GM12874 (cell line): ENCODE data around the gene SYNPO2.

ENCODE experiments used
- TF ChIP-seq, protein P1 (sequence below): IDR thresholded peaks from 2 replicates; pipeline ENCODE4 v1.5.1; 2011; ENCODE audit warnings: low read depth, mild to moderate bottlenecking, control low read depth, low read length, moderate library complexity; ENCODE audit not compliant: insufficient read depth

SYNPO2 gene

DNA sequence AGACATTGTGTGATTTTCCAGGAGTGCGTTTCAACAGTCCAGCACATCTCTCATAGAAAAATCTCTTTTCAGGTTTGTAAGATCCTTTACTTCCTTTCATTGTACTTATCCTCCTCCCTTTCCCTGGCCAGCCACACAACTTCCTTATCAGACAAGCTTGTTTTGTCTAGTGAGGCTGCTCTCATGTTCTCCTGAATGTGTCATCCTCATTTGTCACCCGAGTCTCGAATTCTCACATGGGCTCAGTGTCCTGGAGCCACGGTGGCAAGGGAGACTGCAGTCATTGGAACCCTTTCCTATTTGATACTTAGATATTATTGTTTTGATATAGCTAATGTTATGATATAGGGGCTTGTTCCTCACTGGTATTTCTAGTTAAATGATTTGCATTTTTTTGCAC, 16.9 kb downstream of the SYNPO2 start:
- TF ChIP-seq, protein P1, sequence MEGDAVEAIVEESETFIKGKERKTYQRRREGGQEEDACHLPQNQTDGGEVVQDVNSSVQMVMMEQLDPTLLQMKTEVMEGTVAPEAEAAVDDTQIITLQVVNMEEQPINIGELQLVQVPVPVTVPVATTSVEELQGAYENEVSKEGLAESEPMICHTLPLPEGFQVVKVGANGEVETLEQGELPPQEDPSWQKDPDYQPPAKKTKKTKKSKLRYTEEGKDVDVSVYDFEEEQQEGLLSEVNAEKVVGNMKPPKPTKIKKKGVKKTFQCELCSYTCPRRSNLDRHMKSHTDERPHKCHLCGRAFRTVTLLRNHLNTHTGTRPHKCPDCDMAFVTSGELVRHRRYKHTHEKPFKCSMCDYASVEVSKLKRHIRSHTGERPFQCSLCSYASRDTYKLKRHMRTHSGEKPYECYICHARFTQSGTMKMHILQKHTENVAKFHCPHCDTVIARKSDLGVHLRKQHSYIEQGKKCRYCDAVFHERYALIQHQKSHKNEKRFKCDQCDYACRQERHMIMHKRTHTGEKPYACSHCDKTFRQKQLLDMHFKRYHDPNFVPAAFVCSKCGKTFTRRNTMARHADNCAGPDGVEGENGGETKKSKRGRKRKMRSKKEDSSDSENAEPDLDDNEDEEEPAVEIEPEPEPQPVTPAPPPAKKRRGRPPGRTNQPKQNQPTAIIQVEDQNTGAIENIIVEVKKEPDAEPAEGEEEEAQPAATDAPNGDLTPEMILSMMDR = no peak

DNA sequence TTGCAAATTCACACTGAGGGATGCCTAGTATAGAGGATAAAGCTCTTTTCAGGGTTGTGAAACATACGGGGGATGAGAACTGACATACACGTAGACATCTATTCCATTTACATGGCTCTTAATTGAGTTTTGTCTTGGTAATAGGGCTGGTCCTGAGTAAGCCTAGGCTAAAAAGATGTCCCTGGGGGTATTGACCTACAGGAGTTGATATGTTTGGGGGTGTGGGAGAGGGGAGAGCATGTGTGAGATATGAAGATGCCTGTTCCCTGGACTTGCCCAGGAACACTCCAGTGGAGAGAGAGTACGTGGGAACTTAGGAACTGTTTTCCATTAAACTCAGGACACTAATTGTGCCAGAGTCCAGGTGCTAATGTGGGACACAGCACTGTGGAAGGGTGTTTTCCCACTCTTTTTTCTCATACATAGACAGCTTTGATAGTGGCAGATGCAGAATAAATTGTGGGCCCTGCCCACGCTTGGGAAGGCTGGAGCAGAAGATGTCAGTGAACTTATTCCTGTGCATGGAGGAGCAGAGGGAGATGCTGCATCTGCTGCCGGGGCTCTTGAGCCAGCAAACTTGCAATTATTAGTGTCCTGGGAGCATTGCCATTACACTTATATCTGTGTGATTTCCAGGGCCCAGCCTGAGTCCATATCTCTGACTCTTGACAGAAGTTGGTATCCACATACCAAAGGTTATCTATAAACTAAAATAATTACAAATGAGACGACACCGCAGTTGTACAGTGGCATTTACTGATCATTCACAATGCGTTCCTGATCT, 20.7 kb downstream of the SYNPO2 start:
- TF ChIP-seq, protein P1 = no peak

DNA sequence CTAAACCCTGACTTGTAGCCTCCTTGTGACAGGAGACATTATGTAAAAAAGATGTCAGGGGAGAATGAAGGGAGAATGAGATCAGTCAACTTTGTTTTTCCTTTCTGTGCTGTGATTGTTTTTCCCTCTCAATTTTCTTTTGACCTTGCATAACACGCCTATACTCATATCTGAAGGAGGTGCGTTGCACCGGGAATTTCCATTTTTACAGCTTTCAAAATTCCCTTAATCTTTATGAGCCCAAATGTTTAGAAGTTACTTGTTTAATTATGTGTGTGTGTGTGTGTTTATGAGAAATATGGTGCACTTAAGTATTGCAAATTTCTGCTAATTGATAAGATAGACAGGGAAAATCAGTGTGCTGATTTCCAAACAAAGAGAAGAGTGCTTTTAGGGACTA, 21.6 kb downstream of the SYNPO2 start:
- TF ChIP-seq, protein P1 = no peak

DNA sequence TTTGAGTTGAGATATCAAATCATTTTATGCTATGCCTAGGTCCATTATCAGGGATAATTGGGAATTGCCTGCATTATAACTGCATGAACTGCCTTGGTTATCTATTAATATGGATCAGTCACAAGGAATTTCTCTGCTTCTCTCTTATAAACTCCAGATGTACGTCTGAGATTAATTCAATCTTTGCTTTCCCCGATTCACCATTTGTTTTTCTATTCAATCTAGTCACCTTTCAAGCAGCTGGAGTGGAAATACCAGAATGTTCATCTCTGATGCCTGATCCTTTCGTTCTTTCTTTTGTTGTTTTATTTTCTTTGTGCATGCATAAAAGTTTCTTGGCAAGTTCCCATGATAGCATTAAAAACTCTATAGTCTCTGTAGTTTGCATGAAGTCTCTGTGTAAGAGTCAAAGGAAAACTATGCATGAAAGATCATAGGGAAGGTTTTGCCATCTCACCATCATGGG, 22.6 kb downstream of the SYNPO2 start:
- TF ChIP-seq, protein P1 = no peak

DNA sequence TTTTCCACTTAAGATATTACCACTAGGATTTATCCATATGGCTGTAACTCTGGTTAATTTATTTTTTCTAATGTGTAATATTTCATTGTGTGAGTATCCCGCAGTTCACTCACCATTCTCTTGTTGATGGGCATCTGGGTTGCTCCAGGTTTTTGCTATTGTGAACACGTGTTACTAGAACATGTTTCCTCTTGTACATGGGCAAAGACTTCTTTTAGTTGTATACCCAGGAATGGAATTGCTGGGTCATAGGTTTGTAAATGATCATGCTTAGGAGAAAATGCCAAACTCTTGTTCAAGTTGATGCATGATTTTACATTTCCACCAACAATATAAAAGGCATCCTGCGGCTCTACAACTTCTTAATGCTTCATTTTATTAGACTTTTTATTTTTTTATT, 26.8 kb downstream of the SYNPO2 start:
- TF ChIP-seq, protein P1 = no peak

DNA sequence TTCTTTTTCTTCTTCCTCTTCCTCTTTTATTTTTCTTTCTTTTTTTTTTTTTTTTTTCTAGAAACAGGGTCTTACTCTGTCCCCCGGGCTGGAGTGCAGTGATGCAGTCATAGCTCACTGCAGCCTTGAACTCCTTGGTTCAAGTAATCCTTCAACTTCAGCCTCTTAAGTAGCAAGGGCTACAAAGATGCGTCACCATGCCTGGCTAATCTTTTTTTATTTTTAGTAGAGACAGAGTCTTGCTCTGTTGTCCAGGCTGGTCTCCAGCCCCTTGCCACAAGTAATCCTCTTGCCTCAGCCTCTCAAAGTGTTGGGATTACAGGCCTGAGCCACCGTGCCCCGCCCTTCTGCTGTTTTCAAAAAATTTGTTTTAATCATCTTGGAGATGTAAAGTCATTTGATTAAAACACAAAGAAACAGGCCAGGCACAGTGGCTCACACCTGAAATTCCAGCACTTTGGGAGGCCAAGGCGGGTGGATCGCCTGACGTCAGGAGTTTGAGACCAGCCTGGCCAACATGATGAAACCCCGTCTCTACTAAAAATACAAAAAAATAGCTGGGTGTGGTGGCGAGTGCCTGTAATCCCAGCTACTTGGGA, 28.1 kb downstream of the SYNPO2 start:
- TF ChIP-seq, protein P1 = no peak

DNA sequence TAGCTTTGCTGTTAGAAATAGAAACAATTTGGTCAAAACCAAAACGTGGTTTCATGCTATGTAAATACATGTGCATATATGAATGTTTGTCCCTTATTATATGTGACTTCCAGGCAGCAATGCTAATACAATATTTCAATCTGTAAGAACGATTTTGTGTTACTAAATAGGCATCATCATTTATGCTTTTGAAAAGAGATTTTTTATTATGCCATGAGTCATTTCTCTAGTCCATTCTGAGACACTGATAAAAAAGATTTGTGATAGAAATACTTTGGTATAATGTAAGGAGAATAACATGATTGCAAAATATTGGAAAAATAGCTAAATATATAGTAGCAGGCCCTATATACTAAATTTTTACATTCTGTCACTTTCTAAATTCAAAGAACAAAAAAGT, 28.9 kb downstream of the SYNPO2 start:
- TF ChIP-seq, protein P1 = no peak
